ENCODE data around the gene RNF103.

The RNF103 gene

GRCh38 chr2:86556508-86556907, 67.2 kb downstream of the RNF103 start:
- H3K4me3 ChIP-seq: no peak overlapping the region
- H3K27ac ChIP-seq: no peak overlapping the region
- TF ChIP-seq, protein P1, sequence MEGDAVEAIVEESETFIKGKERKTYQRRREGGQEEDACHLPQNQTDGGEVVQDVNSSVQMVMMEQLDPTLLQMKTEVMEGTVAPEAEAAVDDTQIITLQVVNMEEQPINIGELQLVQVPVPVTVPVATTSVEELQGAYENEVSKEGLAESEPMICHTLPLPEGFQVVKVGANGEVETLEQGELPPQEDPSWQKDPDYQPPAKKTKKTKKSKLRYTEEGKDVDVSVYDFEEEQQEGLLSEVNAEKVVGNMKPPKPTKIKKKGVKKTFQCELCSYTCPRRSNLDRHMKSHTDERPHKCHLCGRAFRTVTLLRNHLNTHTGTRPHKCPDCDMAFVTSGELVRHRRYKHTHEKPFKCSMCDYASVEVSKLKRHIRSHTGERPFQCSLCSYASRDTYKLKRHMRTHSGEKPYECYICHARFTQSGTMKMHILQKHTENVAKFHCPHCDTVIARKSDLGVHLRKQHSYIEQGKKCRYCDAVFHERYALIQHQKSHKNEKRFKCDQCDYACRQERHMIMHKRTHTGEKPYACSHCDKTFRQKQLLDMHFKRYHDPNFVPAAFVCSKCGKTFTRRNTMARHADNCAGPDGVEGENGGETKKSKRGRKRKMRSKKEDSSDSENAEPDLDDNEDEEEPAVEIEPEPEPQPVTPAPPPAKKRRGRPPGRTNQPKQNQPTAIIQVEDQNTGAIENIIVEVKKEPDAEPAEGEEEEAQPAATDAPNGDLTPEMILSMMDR (IDR thresholded peaks at IDR 0.05): no peak
- no peak for DNase-seq (ENCODE audit: low spot score)
